CD4-positive, alpha-beta T cell treated with Interferon alpha-2 for 1 hour (primary cell): ENCODE results near the gene TNS3.

Experiments used
- DNase-seq, 2 donors: peaks; one replicate each; pipeline ENCODE4 v3.0.0-alpha.2; 2020 to 2022

The TNS3 gene

GRCh38 chr7:47357361-47357760 is 224.6 kb downstream of the TNS3 start:
- no peak for DNase-seq

GRCh38 chr7:47356261-47356660 is 225.7 kb downstream of the TNS3 start:
- DNase-seq: no peak

- DNase-seq: no peak
These were observed 226.2 kb downstream of the TNS3 start for GRCh38 chr7:47355684-47356083.

DNA sequence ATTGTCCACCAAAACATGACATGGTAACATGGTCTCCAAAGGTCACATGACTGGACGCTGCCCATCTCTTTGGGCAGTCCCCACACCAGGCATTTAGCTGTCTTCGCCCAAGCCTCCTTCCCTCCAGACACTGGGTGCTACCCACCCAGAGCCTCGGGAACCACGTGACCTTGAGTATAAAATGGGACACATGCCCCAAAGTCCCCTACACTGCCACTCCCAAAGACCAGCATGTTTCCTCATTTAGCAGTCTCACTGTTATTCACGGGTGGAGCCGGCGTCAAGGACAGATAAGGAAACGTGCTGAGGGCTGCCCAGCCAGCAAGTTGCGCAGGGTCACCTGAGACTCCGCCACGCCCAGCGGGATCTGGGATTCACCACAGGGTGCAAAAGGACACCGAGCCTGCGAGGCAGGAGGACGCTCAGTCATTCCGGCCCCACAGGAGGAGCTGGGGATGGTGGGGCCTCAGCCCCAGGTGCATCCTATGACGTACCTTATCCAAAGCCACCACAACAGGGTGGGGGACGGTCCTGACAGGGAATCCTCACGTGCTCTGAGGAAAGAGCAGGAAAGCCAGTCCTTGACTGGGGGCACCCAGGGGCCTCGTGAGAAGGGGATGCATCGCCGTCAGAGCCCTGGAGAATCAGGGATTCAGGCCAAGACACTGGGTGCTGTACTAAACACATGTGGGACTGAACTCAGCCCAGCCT is 226.9 kb downstream of the TNS3 start:
- DNase-seq: no peak

DNA sequence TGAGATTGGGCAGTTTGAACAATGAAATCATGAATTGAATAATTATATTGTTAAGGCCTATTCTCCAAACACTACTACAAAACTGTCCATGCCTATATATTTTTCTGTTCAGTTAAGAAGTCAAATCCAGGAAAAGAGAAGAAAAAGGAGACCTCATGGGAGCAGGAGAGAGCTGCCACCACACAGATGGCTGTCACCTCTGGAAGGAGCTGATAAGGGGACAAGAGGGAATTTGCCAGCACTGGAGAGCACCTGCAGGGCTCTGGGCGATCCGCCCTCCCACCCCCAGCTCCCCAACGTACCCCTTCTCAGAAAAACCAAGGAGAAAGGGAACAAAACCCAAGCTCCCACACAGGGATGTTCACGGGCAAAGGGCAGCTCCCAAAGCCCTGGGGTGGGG is 227.8 kb downstream of the TNS3 start:
- no peak for DNase-seq

DNA sequence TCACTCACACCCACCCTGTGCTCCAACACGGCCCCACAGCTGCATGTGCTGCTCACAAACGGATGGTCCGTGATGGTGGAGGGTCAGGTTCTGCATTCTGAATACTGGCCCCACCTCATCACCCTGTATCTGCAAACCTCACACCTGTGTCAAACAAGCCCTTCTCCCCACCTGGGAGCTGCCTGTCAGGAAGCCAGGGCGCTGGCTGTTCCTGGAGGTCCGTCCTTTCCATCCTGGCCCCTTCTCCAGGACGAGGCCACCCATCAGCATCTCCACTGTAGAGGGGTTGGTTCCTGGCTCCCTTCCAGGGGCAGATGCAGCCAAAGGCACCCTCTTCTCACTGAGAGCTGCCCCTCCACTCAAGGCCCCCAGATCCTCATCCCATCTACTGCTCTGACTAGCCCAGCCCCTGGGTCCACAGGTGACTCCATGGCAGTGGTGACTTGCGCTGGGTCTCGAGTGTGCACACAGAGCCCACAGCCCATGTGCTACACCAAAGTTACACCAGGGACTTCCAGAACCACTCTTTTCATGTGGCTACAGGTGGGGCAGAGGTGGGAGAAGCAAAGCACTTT is 229.4 kb downstream of the TNS3 start:
- DNase-seq: no peak

- DNase-seq: no peak
These were observed 230.4 kb downstream of the TNS3 start for GRCh38 chr7:47351233-47352154.

- DNase-seq: no peak
These were observed 231.5 kb downstream of the TNS3 start for GRCh38 chr7:47350425-47350824.

- no peak for DNase-seq
These were observed 232.5 kb downstream of the TNS3 start for GRCh38 chr7:47349401-47349800.

- DNase-seq: no peak
These were observed 234.0 kb downstream of the TNS3 start for GRCh38 chr7:47347816-47348385.

DNA sequence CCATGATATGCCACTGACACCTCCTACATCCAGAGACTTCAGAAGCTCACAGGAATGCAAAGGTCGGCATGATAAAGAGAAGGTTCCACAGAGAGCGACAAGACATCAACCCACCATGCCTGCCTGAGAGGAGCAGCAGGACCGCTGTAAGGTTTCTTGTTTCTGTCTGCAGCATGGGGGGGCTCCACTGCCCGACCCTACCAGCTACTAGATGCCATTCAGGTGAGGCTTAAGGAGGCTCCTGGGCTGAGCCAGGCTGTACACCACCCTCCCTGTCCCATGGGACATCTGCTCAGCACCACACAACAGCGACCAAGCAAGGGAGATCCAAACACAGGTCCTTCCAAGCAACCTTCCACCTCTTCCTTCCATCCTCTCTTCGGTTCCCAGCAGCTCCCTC is 234.6 kb downstream of the TNS3 start:
- DNase-seq: no peak

GRCh38 chr7:47346377-47346914 is 235.5 kb downstream of the TNS3 start:
- DNase-seq: no peak

- DNase-seq: no peak
These were observed 236.0 kb downstream of the TNS3 start for GRCh38 chr7:47345857-47346298.

- no peak for DNase-seq
These were observed 237.5 kb downstream of the TNS3 start for GRCh38 chr7:47344171-47344955.

GRCh38 chr7:47343061-47343455 is 238.9 kb downstream of the TNS3 start:
- DNase-seq: no peak

DNA sequence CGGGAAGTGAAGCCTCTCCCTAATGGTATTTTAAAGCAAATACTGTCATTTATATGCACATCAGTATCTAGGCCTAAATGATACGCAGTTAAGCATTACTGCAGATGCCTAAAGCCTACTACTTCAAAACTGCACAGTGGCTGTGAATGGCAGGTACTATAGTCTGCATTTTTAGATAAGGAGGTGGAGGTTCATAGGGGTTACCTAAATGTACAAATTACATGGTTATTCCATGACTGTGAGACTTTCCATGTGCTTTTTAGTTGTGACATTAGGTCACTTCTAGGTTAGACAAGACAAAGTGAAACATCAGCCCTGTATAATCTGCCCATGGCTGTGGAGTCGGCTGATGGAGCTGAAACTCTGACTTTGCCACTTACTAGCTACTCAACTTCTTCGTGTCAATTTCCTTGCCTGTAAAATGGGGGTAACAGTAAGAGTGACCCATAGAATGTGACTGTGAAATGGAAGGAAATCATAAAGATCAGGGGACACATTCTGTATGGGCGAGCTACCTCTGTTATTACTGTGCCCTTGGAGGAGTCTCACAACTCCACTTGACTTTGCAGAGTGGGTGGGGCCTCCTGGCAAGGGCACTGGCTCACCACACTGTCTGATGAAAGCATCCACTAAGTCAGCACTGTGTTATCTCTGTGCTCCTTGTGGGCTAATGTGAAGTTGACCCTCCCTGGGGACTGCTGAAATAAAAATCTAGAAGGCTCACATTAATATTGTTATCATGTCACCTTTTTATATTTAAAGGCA is 239.4 kb downstream of the TNS3 start:
- DNase-seq: no peak

DNA sequence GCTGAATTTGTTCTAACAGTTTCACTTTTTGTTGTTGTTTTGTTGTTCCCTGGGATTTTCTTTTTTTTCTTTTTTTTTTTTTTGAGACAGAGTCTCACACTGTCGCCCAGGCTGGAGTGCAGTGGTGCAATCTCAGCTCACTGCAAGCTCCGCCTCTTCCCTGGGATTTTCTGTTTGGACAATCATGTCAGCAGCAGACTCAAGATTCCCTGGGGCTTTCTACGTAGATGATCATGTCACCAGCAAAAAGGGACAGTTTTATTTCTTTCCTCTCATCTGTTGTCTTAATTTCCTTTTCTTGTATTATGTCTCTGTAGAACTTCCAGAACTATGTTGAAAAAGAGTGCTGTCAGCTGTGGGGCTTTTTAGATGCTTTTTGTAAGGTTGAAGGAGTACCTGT is 241.4 kb downstream of the TNS3 start:
- no peak for DNase-seq

GRCh38 chr7:47338026-47338425 is 243.9 kb downstream of the TNS3 start:
- no peak for DNase-seq

GRCh38 chr7:47337531-47337930 is 244.4 kb downstream of the TNS3 start:
- no peak for DNase-seq

DNA sequence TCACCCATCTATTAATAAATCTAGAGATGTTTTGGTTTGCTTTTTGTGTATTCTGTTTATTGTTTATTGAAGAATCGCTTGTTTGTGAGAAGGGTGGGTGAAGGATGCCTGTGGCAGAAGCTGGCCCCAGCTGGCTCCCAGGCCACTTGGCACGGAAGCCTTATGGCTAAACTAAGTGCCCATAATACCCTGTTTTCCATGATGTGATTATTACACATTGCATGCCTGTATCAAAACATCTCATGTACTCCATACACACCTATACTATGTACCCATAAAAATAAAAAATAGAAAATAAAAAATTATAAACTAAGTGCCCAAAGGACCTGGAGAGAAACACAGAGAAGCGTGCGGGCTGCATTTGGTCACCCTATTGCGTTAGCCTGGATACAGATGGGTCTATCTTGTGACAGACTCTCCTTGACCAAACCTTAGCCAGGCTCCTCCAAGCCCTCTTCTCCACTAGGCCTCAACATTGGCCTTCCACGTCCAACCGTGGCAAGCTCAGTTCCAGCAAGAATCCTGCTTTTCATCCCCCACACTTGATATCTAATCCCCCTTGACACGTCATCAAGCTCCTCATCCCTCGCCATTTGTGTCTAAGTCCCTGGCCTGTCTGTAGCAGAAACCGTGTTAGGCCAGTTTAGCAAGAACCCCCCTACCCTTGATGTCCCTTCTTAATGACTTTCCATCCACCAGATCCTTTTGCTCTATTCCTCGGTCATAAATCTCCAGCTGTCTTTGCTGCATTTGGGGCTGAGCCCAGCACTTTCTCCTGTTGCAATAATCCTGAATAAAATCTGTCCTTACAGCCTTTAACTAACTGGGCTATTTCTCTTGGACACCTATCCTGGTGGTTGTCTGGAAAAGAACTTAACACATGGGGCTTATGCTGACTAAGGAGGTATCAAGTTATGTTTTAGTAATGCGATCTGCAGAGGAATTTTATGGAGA is 245.2 kb downstream of the TNS3 start:
- no peak for DNase-seq
